C4-2B (cell line): ENCODE results near the gene VPS16.

Experiments used
- H3K27ac ChIP-seq: fragments of 450-650 bp; 2 replicates; pipeline ENCODE4 v1.5.1; 2017
- CTCF ChIP-seq: fragments of 450-650 bp; conservative IDR thresholded peaks from 2 replicates; pipeline ENCODE4 v1.5.1; 2017; ENCODE audit warnings: mild to moderate bottlenecking
- ZFX ChIP-seq: fragments of 450-650 bp; IDR thresholded peaks from 2 replicates; pipeline ENCODE4 v1.6.1; 2017

Gene VPS16

GRCh38 chr20:2797136-2797983, 43.2 kb upstream of the VPS16 start:
- TF ChIP-seq ZFX = no peak
- no peak for TF ChIP-seq CTCF
- no peak overlapping the region for H3K27ac ChIP-seq

GRCh38 chr20:2798095-2798805, 42.3 kb upstream of the VPS16 start:
- no peak overlapping the region for H3K27ac ChIP-seq
- no peak for TF ChIP-seq CTCF
- no peak for TF ChIP-seq ZFX

- TF ChIP-seq ZFX = no peak
- TF ChIP-seq CTCF = no peak
- H3K27ac ChIP-seq = no peak overlapping the region
Observed at GRCh38 chr20:2798814-2799213, 41.7 kb upstream of the VPS16 start.

GRCh38 chr20:2799271-2799670, 41.3 kb upstream of the VPS16 start:
- no peak for TF ChIP-seq ZFX
- no peak for TF ChIP-seq CTCF
- no peak overlapping the region for H3K27ac ChIP-seq

- TF ChIP-seq ZFX (no peak), CTCF (no peak)
- no peak overlapping the region for H3K27ac ChIP-seq
Observed at GRCh38 chr20:2799688-2800520, 40.6 kb upstream of the VPS16 start.

- TF ChIP-seq CTCF (no peak), ZFX (no peak)
- H3K27ac ChIP-seq = no peak within 1 kb of the TSS
Observed at GRCh38 chr20:2800521-2801285, 39.8 kb upstream of the VPS16 start, which contains the start of gene CPXM1. Gene CPXM1, minus strand, starts transcription at chr20:2800627. Its CDS starts 55 bp downstream, at chr20:2800572.
